IMR-90 (cell line): ENCODE results near the gene HNRNPLL. TPM values are rescaled to one million over a fixed set of nuclear protein-coding genes. Genes with fewer than 3 reads are reported as not detected.

Experiments used
- ATAC-seq: fragments of 200-7000 bp; cut with Tn5 transposase; 2 replicates; pipeline ENCODE4 v1.9.1; 2020; ENCODE audit warnings: low read depth, mild to moderate bottlenecking, moderate library complexity
- BruUV-seq: library from RNA; stranded (reverse); fragments of 400-500 nt; replicated peaks from 2 replicates; lab custom pipeline; 2021; lab: Mats Ljungman, UMichigan
- CTCF ChIA-PET: fragments of 300-600 bp; formaldehyde crosslinking; extraction: SDS; loops from one replicate; lab custom pipeline; 2021; ENCODE audit warnings: antibody characterized with exemption; lab: Yijun Ruan, JAX
- POLR2A ChIA-PET: fragments of 300-600 bp; sonication (Branson Sonifier 250); formaldehyde crosslinking; loops from one replicate; lab custom pipeline; 2022; ENCODE audit warnings: antibody characterized with exemption; ENCODE audit not compliant: unreplicated experiment; lab: Charles Lee
- DNase-seq: peaks from one replicate; pipeline ENCODE4 v3.0.0; 2013
- H2AFZ ChIP-seq: replicated peaks from 2 replicates; pipeline ENCODE3; 2013; ENCODE audit warnings: low read length, mild to moderate bottlenecking; ENCODE audit not compliant: poor library complexity
- H2AK5ac ChIP-seq: 2 replicates; pipeline ENCODE4 v1.6.1; 2013; ENCODE audit warnings: low read depth, low read length, inconsistent platforms
- H2AK9ac ChIP-seq: replicated peaks from 2 replicates; pipeline ENCODE3; 2013; ENCODE audit warnings: mild to moderate bottlenecking, low read depth, low read length, moderate library complexity; ENCODE audit not compliant: poor library complexity
- H2BK120ac ChIP-seq: 2 replicates; pipeline ENCODE4 v1.6.1; 2013; ENCODE audit warnings: low read depth, low read length, inconsistent platforms
- H2BK15ac ChIP-seq: 3 replicates; pipeline ENCODE4 v1.6.1; 2013; ENCODE audit warnings: low read depth, low read length, inconsistent platforms
- H2BK20ac ChIP-seq: 2 replicates; pipeline ENCODE4 v1.6.1; 2013; ENCODE audit warnings: low read depth, mild to moderate bottlenecking, inconsistent platforms, low read length, moderate library complexity
- H2BK5ac ChIP-seq: 2 replicates; pipeline ENCODE4 v1.6.1; 2013; ENCODE audit warnings: mild to moderate bottlenecking, low read depth, low read length, inconsistent platforms; ENCODE audit not compliant: poor library complexity, severe bottlenecking
- H3K14ac ChIP-seq: replicated peaks from 2 replicates; pipeline ENCODE4 v1.6.1; 2013; ENCODE audit warnings: low read depth, low read length, inconsistent platforms
- H3K18ac ChIP-seq: 2 replicates; pipeline ENCODE4 v1.6.1; 2013; ENCODE audit warnings: low read depth, low read length, control low read depth
- H3K23ac ChIP-seq: 2 replicates; pipeline ENCODE4 v1.6.1; 2013; ENCODE audit warnings: low read depth, low read length, inconsistent platforms
- H3K27ac ChIP-seq: 2 replicates; pipeline ENCODE4 v1.5.1; 2013; ENCODE audit warnings: mild to moderate bottlenecking, control low read depth, low read length; ENCODE audit not compliant: insufficient read depth
- H3K27me3 ChIP-seq: 2 replicates; pipeline ENCODE4 v1.6.1; 2013; ENCODE audit warnings: low read length; ENCODE audit not compliant: control insufficient read depth, insufficient read depth
- H3K36me3 ChIP-seq: 2 replicates; pipeline ENCODE4 v1.6.1; 2013; ENCODE audit warnings: low read length, mixed read lengths; ENCODE audit not compliant: control insufficient read depth, insufficient read depth
- H3K4ac ChIP-seq: 2 replicates; pipeline ENCODE4 v1.6.1; 2013; ENCODE audit warnings: low read depth, low read length, inconsistent platforms
- H3K4me1 ChIP-seq: 2 replicates; pipeline ENCODE4 v1.6.1; 2013; ENCODE audit warnings: low read length, mixed read lengths; ENCODE audit not compliant: control insufficient read depth, insufficient read depth
- H3K4me2 ChIP-seq: 2 replicates; pipeline ENCODE4 v1.6.1; 2013; ENCODE audit warnings: low read depth, mild to moderate bottlenecking, control low read depth, low read length, moderate library complexity
- H3K4me3 ChIP-seq: 2 replicates; pipeline ENCODE4 v1.5.1; 2013; ENCODE audit warnings: low read depth, mild to moderate bottlenecking, control low read depth, low read length, moderate library complexity; ENCODE audit not compliant: insufficient read depth
- H3K56ac ChIP-seq: 2 replicates; pipeline ENCODE4 v1.6.1; 2013; ENCODE audit warnings: low read length, inconsistent platforms; ENCODE audit not compliant: insufficient read depth; ENCODE audit errors: extremely low read depth
- H3K79me1 ChIP-seq, 2 experiments: 2 replicates each; pipeline ENCODE4 v1.6.1; 2013; ENCODE audit warnings: low read length in 2 of 2, inconsistent platforms in 1 of 2, low read depth in 1 of 2
- H3K9ac ChIP-seq: 2 replicates; pipeline ENCODE4 v1.6.1; 2013; ENCODE audit warnings: low read depth, low read length, control low read depth
- H3K9me1 ChIP-seq: 2 replicates; pipeline ENCODE4 v1.6.1; 2013; ENCODE audit warnings: low read length, inconsistent platforms; ENCODE audit not compliant: insufficient read depth
- H3K9me3 ChIP-seq: 2 replicates; pipeline ENCODE4 v1.6.1; 2013; ENCODE audit warnings: low read length; ENCODE audit not compliant: control insufficient read depth, insufficient read depth
- H4K20me1 ChIP-seq: 2 replicates; pipeline ENCODE4 v1.6.1; 2013; ENCODE audit warnings: low read length, inconsistent platforms; ENCODE audit not compliant: insufficient read depth
- H4K5ac ChIP-seq: 2 replicates; pipeline ENCODE4 v1.6.1; 2013; ENCODE audit warnings: mild to moderate bottlenecking, low read depth, low read length, control low read depth
- H4K8ac ChIP-seq, 2 experiments: 2 replicates each; pipeline ENCODE4 v1.6.1; 2013; ENCODE audit warnings: low read depth in 2 of 2, low read length in 2 of 2, control low read depth in 1 of 2, inconsistent platforms in 1 of 2
- H4K91ac ChIP-seq: 2 replicates; pipeline ENCODE4 v1.6.1; 2013; ENCODE audit warnings: low read depth, low read length, inconsistent platforms; ENCODE audit not compliant: insufficient read depth
- MXI1 ChIP-seq: IDR thresholded peaks from 2 replicates; pipeline ENCODE4 v1.6.1; 2012; ENCODE audit warnings: low read depth, mild to moderate bottlenecking, low read length, moderate library complexity, borderline replicate concordance
- POLR2A ChIP-seq: IDR thresholded peaks from 2 replicates; pipeline ENCODE4 v1.6.1; 2012; ENCODE audit warnings: mild to moderate bottlenecking, low read depth, low read length
- WGBS, 2 experiments: methylation state at CpG; one replicate each; pipeline versions ENCODE4 v1.1.5 to v1.1.7; 2013; ENCODE audit warnings: missing lambda C conversion rate in 2 of 2; ENCODE audit not compliant: insufficient read length in 1 of 2; ENCODE audit errors: extremely low coverage in 2 of 2; 5-methylcytosine and 5-hydroxymethylcytosine counted together
- dilution Hi-C: fragments of 300-500 bp; cut with HindIII; formaldehyde crosslinking; loops from one replicate; pipeline ENCODE4 v1.14.3; 2018; ENCODE audit warnings: low sequenced_read_pairs; ENCODE audit not compliant: unreplicated experiment
- in situ Hi-C: fragments of 300-500 bp; cut with MboI; formaldehyde crosslinking; loops from 3 replicates; pipeline ENCODE4 v1.14.3; 2019; ENCODE audit warnings: low sequenced_read_pairs, inconsistent platforms, mixed read lengths
- intact Hi-C: fragments of 100-400 bp; cut with micrococcal nuclease; formaldehyde crosslinking; loops from 2 replicates; pipeline ENCODE4 v1.10.0; 2022
- polyA plus RNA-seq, 3 experiments: library from polyadenylated mRNA; depleted of rRNA; stranded (reverse); fragments of >200 nt; gene quantifications; 2 replicates each; pipeline ENCODE4 v1.2.3, GENCODE V29; 2012; ENCODE audit warnings: low replicate concordance in 1 of 3
- total RNA-seq: library from RNA; depleted of rRNA; stranded (reverse); fragments of >200 nt; gene quantifications from 2 replicates; pipeline ENCODE4 v1.2.3, GENCODE V29; 2012

The HNRNPLL gene
- total and polyA plus RNA-seq, 2 of the 4 experiments (the other 2 are of a cell fraction), result 23.7 to 53.1 TPM

DNA sequence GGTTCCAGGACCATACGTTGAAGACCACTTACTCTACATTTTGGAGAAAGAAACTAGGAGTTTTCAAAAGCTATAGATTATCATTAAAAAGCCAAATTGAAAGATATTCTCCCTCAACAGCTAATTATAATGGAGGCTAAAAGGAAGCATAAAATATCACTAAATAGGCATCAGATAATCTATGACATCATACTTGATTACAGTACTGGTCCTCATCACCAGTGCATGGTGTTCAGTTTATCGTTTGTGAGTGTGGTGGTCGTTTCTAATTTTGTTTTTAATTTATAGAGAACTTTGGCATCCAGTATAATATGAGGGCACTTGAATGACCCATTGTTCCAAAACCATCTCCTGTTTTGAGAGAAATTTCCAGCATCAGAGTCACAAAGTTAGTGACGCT lies 80.9 kb downstream of the HNRNPLL start:
- Histone ChIP-seq H3K4me2 (no peak overlapping the region), H4K91ac (no peak overlapping the region), H3K27me3 (peaks cover 47% of the 10 kb centered on the region), H4K20me1 (no peaks in the 10 kb centered on the region), H3K4me3 (no peak overlapping the region), H2AFZ (no peak overlapping the region), H2BK120ac (no peak overlapping the region), H3K36me3 (no peaks in the 10 kb centered on the region), H3K23ac (no peak overlapping the region), H3K4me1 (no peaks in the 10 kb centered on the region; the same call in 1 of the 2 replicates), H3K18ac (no peak overlapping the region), H4K5ac (no peak overlapping the region), H3K9me1 (no peaks in the 10 kb centered on the region), H2BK20ac (no peak overlapping the region), H3K9me3 (no peaks in the 10 kb centered on the region), H2BK5ac (no peak overlapping the region), H2BK15ac (no peak overlapping the region), H3K9ac (no peak overlapping the region), H3K79me1 (no peaks in the 10 kb centered on the region), H2AK9ac (no peak overlapping the region), H3K56ac (no peak overlapping the region), H3K14ac (no peak overlapping the region), H2AK5ac (no peak overlapping the region), H3K27ac (no peak overlapping the region), H3K4ac (no peak overlapping the region), H4K8ac (no peak overlapping the region)
- ChIA-PET CTCF (interaction anchor here (1.3 kb wide), 1 partner anchor 14 kb away, joined by 3 read pairs; no protein-coding TSS in a partner anchor), POLR2A (no interaction called here)
- WGBS, 2 experiments, result no CpG with 5 or more reads among the region's 4 CpGs
- dilution Hi-C loops, result no loop called here
- in situ Hi-C loops, result loop anchor here (25.0 kb wide), 1 partner anchor 210 kb away; no protein-coding TSS in a partner anchor
- DNase-seq (no peak), ATAC-seq (no peak)
- intact Hi-C loops, result no loop called here
- no TSS peak for BruUV-seq
- TF ChIP-seq POLR2A (no peak), MXI1 (no peak)
